ENCODE data around the gene CD2.

Gene CD2

DNA sequence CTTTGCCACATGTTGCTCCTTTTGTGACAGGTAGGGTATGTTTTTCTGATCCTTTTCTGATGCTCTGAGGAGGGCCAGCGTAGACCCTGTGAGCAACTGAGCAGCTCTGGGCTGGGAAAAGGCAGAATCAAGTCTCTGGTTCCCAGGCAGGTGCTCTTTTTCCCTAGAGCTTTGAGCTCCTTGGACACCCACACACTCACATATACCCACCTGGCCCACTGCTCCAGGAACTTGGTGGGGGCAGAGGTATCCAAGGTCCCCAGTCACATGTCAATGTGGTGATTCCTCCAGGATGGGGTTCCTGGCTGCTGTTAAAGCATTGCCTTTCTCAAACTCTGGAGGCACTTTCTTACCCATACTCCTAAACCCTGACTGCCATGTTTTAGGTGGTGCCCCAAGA lies 5.4 kb downstream of the CD2 start:
- DNase-seq (ENCODE audit: low read depth, low spot score): no peak
- in situ Hi-C loops (cut with HindIII; ENCODE audit: low sequenced_read_pairs): no loop called here
- TF ChIP-seq, protein P1, sequence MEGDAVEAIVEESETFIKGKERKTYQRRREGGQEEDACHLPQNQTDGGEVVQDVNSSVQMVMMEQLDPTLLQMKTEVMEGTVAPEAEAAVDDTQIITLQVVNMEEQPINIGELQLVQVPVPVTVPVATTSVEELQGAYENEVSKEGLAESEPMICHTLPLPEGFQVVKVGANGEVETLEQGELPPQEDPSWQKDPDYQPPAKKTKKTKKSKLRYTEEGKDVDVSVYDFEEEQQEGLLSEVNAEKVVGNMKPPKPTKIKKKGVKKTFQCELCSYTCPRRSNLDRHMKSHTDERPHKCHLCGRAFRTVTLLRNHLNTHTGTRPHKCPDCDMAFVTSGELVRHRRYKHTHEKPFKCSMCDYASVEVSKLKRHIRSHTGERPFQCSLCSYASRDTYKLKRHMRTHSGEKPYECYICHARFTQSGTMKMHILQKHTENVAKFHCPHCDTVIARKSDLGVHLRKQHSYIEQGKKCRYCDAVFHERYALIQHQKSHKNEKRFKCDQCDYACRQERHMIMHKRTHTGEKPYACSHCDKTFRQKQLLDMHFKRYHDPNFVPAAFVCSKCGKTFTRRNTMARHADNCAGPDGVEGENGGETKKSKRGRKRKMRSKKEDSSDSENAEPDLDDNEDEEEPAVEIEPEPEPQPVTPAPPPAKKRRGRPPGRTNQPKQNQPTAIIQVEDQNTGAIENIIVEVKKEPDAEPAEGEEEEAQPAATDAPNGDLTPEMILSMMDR (IDR thresholded peaks at IDR 0.05; ENCODE audit: low read depth, low read length): no peak
- no peak overlapping the region for H3K4me3 ChIP-seq (ENCODE audit: low read depth, low read length)

DNA sequence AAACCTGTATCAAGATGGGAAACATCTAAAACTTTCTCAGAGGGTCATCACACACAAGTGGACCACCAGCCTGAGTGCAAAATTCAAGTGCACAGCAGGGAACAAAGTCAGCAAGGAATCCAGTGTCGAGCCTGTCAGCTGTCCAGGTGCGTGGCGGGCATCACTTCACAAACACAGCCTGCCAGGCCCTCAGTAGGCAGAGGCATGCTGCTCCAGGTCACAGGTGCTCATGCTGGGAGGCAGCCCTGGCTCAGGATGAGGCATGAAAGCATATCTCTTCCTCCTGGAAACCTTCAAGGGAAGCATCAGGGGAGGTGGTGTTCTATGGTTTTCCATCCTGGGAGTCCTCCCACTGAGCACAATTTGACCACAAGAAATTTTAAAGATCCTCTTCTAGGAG lies 6.3 kb downstream of the CD2 start:
- DNase-seq (ENCODE audit: low read depth, low spot score): no peak
- H3K4me3 ChIP-seq (ENCODE audit: low read depth, low read length): no peak overlapping the region
- in situ Hi-C loops (cut with HindIII; ENCODE audit: low sequenced_read_pairs): no loop called here
- TF ChIP-seq, protein P1 (IDR thresholded peaks at IDR 0.05; ENCODE audit: low read depth, low read length): no peak

DNA sequence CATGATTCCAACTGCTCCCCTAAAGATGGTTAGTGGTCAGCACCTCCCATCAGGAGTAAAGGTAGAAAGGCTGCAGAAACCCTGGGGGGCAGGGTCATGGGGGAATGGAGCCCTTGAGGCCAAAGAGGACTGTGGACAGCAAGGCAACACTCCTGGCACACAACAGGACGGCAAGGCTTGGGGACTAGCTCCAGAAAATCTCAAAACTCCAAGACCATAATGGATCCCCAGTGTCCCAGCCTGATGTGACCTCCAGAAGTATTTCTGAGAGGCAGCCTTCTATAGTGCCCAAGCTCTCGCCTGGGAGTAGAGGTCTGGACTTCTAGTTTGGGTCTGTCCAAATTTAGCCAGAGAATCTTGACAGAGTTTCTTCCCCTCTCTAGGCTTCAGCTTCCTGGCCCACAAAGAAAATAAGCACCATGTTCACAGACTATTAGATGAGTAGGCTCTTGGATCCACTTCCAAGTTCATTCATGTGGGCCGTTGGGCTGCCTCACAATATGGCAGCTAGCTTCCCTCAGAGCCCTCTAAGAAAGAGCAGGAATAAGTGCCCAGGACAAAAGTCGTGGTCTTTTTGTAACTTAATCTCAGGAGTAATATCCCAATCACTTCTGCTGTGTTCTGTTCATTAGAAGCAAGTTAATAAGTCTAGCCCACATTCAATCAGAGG lies 6.9 kb downstream of the CD2 start:
- no peak for DNase-seq (ENCODE audit: low read depth, low spot score)
- in situ Hi-C loops (cut with HindIII; ENCODE audit: low sequenced_read_pairs): no loop called here
- H3K4me3 ChIP-seq (ENCODE audit: low read depth, low read length): no peak overlapping the region
- TF ChIP-seq, protein P1 (IDR thresholded peaks at IDR 0.05; ENCODE audit: low read depth, low read length): no peak

DNA sequence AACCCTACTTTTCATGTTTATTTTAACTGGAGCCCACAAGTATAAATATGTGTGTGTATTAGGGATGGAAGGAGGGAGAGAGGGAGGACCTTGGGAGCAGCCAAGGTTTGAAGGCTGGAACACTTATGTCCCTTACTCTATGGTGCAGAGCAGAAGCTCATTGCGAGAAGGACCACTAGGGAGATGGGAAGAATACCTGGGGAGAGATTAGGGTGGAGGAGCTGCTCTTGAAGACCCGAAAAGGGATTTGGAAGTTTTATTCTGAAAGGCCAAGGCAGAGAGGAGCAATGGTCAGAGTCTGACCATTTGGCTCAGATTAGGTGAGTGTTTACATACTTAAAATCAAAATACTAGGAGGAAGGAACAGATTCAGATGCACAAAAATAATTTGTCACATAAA lies 8.1 kb downstream of the CD2 start:
- TF ChIP-seq, protein P1 (IDR thresholded peaks at IDR 0.05; ENCODE audit: low read depth, low read length): no peak
- in situ Hi-C loops (cut with HindIII; ENCODE audit: low sequenced_read_pairs): no loop called here
- no peak overlapping the region for H3K4me3 ChIP-seq (ENCODE audit: low read depth, low read length)
- no peak for DNase-seq (ENCODE audit: low read depth, low spot score)

- in situ Hi-C loops (cut with HindIII; ENCODE audit: low sequenced_read_pairs): no loop called here
- H3K4me3 ChIP-seq (ENCODE audit: low read depth, low read length): no peak overlapping the region
- TF ChIP-seq, protein P1 (IDR thresholded peaks at IDR 0.05; ENCODE audit: low read depth, low read length): no peak
- DNase-seq (ENCODE audit: low read depth, low spot score): no peak
Measured at GRCh38 chr1:116762781-116763115, 8.5 kb downstream of the CD2 start.

DNA sequence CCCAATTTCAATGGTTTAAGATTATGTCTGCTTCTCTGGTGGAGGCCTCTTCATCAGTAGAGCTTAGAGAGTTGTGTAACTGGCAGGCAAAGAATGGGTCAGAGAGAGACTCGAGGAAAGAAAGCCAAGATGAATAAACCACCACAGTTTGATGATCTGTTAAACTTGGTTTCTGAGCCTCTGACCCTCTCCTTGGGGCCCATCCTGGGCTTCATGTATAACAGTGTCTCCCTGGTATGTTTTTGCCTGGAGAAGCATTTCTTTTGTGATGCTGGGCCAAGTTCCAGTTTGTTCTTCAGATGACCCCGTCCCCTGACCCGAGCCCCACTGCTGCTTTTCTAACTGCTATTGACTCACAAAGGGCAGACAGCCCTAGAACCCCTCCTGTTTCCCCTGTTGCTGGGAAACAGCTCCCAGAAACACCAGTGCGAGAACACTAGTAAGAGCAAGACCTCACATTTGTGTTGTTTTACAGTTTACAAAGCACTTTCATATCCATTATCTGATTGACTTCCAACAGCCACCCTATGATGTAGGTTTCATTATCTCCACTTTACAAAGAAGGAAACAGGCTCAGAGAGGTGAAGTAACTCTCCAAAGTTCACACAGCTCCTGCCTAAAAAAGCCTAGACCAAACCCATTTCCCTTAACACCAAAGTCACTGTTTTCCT lies 9.0 kb downstream of the CD2 start:
- DNase-seq (ENCODE audit: low read depth, low spot score): peak; percentile 75
- no peak overlapping the region for H3K4me3 ChIP-seq (ENCODE audit: low read depth, low read length)
- in situ Hi-C loops (cut with HindIII; ENCODE audit: low sequenced_read_pairs): no loop called here
- TF ChIP-seq, protein P1 (IDR thresholded peaks at IDR 0.05; ENCODE audit: low read depth, low read length): no peak
